HS-5 (cell line): ENCODE data around the gene TNS1.

Source experiments
- DNase-seq: peaks from one replicate; pipeline ENCODE4 v3.0.0-alpha.2; 2012; ENCODE audit warnings: low read depth

TNS1 gene

DNA sequence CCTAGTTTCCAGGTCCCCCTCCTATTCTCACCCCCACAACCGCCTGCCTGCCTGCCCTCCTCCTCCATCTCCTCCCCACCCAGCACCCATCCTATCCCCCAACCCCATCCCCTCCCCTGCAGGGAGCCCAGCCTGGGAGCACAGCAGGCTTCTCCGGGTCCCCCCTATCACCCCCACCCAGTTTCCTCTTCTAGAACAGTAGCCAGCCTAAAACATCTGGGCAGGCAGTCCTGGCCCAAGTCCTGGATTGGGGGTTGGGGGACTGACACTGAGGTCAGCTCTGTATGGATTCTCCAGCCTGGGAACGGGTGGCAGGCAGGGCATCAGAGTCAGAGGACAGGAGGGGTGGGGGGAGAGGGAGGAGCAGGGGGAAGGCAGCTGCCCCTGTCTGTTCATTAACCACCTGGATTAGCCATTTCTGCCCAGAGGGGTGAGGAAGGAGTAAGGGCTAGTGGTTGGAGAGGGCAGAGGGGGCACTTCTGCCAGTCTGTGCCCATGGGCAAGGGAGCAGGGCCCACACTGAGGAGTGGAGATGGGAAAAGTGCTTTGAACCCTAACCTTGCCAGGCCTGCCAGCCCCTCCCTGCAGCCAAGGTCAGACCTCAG lies 60.0 kb downstream of the TNS1 start:
- no peak for DNase-seq

DNA sequence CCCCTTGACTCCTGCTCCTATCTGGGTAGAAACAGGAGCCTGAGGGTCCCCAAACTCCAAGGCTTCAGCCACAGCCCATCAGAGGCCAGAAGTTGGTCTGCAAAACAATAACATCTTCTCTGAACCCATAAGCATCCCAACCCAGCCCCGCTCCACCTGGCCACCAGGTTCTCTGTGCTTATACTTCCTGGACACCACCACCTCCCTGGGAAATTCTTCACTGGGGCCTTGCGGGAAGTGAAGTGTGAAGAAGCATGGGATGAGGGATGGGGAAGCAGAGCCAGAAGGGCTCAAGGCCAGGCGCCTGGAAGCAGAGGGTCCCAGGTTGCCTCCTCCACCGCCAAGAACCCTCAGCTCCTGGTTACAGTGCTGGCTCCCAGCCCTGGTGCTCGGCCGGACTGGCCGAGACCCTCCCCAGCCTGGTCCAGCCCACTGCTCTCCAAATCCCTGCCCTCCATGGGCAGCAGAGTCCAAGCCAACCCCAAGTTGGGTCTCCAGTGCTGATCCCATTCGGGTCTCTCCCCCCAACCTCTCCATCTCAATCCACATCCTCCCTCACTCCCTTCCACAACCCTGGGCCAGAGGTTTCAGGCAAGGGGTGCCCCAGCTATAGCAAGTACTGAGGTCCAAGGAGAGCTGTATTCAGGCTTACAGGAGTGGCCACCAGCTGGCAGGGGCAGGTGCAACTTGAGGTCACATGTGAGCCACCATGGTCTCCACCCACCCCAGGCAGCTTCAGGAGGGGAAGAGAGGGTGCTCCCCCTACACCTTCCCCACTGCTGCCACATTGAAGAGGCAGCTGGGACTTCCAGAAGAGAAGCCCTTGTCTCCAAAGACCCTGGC lies 60.7 kb downstream of the TNS1 start:
- DNase-seq: no peak

- DNase-seq: no peak
Observed at GRCh38 chr2:217941339-217941738, 61.5 kb downstream of the TNS1 start.

- DNase-seq: no peak
Observed at GRCh38 chr2:217940261-217941220, 62.3 kb downstream of the TNS1 start.

GRCh38 chr2:217939629-217940245 lies 63.1 kb downstream of the TNS1 start:
- no peak for DNase-seq

DNA sequence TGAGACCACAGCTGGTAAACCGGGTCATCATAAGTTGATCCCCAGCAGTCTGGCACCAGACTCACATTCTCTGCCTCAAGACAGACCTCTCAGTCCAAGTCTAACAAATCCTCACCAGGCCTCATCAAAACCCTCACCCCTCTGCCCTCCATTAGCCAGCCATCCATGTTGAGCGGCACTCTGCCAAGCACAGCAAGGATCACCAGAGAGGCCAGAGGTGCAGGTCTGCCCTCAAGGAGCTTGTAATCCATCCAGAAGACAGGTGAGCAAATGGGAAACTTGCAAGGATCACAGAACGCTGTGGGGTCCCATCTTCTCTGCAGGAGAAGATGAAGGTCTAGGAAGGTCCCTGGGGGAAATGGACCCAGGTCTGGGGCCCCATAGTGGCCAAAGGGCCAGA lies 63.6 kb downstream of the TNS1 start:
- DNase-seq: no peak

- DNase-seq: no peak
Observed at GRCh38 chr2:217938036-217938435, 64.8 kb downstream of the TNS1 start.

DNA sequence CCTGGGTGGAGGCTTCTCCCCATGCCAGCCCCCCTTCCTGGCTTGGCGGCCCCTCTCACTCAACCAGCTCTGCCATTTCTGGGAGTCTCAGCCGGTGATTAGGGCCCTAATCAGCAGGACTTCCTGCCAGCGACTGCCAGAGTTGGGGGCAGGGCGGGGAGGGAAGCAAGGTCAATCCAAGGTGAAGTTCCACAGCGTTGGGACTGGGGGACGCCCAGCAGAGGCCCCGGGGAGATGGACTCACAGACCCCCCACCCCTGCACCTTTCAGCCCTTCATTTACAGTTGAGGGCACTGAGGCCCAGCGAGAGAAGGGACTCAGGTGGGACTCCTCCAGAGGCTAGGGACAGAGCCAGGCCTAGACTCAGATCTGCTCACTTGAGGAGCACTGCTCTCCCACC lies 65.3 kb downstream of the TNS1 start:
- DNase-seq: no peak

GRCh38 chr2:217936952-217937351 lies 65.8 kb downstream of the TNS1 start:
- DNase-seq: no peak

DNA sequence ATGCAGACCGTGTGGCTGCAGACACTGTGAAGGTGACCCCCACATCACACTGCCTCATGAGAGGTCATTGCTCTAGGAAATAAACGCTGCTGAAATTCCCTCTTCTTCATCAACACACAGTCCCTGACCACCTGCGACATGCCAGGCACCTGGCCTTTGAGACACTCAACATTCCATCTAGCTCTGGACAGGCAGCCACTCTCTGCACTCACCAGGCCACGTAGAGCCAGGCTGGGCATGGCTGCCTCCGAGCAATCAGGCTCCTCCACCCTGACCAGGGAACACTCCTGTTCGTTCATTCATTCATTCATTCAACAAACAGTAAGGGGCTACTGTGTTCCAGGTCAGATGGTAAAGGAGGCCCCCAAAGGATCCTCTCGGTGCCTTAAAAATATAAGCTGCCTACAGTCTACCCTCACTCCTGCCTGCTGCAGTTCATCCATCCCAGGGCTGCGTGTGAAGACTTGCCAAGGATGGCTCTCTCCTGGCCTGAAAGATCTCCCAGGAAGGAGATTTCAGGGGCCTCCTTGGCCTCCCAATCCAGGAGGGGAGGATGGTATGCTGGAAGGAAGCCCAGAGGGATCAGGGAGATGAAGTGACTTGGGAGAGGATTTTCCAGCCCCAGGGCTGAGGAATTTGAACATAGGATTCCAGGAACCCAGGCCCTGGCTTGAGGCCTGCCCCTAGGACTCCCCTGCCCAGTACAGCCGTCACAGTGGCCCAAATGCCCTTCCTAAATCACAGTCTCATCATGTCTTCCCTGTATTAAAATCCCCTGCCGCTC lies 66.7 kb downstream of the TNS1 start:
- DNase-seq: no peak

DNA sequence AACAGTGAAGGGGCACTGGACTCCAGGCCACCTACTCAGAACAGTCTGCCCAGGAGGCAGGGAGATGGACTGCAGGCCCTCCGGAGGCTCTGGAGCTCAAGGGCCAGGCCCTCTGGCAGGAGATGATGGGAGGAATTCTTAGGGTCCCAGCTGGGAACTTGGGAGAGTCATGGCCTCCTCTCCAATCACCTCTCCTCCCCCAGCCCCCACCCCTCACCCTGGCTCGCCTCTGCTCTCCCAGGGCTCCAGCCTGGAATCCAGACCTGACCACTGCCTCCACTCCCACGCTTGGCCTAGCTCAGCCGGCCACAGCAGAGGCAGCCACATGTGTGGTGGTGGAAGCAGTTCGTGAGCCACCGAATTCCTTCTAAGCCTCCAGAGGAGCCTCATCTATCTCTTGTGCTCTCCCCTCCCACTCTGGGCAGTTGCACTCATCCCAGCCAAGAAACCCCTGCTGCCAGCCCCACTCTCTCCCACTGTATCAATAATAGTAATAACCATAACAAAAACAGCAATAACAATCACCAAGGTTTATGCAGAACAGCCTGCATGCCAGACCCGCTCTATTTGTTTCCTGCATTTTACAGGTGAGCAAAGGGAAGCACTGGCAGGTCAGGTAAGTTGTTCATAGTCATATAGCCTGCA lies 67.4 kb downstream of the TNS1 start:
- DNase-seq: no peak

DNA sequence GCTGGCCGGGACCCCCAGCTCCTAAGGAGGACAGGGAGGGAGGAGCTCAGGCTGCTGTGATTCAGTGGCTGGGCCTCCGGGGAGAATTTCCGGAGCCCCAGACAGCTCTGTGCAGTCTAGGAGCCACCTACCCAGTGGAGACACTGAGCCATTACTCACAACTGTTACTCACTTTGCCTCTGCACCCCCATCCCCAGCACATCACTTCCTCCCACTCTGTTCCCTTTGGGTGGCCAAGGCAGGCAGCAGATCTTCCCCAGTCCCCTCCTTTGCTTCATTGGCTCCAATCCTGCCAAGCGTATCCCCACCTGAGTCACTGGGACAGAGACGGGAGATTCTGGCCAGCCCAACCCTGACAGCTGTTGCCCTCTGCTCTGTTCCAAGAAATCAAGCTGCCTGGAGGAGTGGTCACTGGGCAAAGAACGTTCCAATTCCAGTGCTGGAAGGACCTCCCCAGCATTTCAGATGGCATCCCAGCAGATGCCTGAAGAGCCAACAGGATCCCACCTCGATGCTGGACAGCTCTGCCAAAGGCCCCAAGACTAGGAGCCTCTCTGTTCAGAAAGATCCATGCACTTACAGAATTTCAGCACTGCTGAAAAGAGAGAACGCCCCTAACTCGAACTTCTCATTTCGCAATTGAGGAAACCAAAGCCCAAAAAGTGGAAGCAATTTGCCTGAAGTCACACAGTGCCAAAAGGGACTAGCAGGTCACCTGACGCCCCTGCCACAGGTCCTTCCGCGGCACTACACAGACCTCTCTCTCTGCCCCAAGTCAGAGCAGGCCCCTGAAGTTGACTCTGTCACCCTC lies 68.3 kb downstream of the TNS1 start:
- DNase-seq: peak; percentile 86

GRCh38 chr2:217933617-217933993 lies 69.2 kb downstream of the TNS1 start:
- DNase-seq: no peak

GRCh38 chr2:217932803-217933616 lies 69.8 kb downstream of the TNS1 start:
- no peak for DNase-seq

DNA sequence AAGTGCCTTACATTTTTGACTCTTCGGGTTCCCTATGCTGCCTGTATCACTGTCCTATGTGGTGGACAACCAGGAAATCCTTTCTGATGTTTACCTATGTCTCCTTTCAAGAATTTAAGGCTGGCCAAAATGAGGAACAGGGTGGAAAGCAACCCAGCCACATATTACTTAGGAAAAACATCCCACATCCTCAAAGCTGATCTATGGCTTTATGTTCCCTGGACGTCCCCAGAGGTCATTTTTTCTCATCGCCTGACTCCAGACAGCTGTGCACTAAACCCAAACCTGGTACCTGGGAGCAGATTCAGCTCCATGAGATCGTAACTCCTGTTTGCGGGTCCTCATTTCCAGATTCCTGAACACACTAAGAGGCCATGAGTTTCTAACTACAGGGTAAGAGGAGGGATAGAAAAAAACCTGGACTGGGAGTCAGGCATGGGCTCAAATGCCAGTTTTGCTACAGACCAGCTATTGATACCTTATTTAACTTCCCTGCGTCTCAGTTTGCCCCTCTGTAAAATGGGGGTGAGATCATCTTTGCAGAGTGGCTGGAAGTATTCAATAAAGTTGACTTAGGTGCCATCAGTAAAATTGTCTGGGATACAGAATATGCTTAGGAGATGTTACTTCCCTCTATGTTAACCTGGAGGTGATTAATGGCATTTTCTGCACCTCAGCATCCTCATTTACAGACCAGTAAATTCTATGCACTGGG lies 70.8 kb downstream of the TNS1 start:
- no peak for DNase-seq

DNA sequence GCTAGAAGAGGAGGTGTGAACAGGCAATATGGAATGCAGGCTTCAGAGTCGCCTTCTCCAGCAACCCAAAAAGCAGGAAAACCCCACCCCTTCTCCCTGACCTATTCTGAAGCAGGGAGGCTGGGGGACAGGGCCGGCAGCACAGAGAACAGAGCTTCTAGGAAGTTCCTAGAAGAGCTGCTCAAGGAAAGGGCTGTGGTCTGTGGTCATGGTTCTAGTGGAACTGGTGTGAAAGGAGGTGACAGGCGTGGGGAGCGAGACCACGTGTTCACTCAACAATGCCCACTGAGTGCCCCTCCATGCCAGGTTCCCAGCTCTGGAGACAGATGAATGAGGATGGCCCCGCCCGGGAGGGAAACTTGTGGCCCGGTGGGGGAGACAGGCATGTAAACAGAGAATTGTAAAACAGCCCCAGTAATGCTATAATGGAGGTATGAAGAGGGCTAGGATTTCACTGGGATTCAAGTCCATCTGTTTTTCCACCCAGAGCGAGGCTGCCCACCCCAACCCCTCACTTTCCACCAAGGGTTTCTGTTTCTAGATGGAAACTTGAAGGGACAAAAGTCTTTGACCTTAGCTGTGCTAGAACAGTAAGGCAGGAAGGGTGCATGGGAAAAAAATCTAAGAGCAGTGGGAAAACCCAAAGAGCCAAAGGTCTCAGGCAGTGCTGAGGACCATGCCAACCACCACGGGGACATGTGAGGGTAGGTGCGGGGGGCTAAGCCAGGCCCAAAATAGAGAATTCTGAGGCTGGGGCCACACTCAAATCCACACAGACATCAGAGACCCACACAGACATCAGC lies 71.8 kb downstream of the TNS1 start:
- DNase-seq: no peak
